Mucosa of descending colon (tissue), 3 donors: ENCODE data around the gene ZIK1. TPM values are rescaled to one million over a fixed set of nuclear protein-coding genes. Genes with fewer than 3 reads are reported as not detected.

ENCODE experiments used
- ATAC-seq: fragments of 200-7000 bp; cut with Tn5 transposase; one replicate; pipeline ENCODE4 v1.9.1; 2020; ENCODE audit warnings: mild to moderate bottlenecking, moderate library complexity
- DNase-seq, 3 donors: peaks; one replicate each; pipeline ENCODE4 v3.0.0-alpha.2; 2020
- H3K36me3 ChIP-seq: fragments of 200-600 bp; one replicate; pipeline ENCODE4 v1.8.0; 2021; ENCODE audit warnings: low read depth, mild to moderate bottlenecking
- H3K4me1 ChIP-seq: fragments of 200-600 bp; one replicate; pipeline ENCODE4 v1.8.0; 2021; ENCODE audit warnings: low read depth, mild to moderate bottlenecking
- H3K4me3 ChIP-seq: fragments of 200-600 bp; one replicate; pipeline ENCODE4 v1.8.0; 2021; ENCODE audit warnings: mild to moderate bottlenecking
- H3K9me3 ChIP-seq: fragments of 200-600 bp; one replicate; pipeline ENCODE4 v1.8.0; 2021; ENCODE audit warnings: mild to moderate bottlenecking
- CTCF ChIP-seq: fragments of 200-600 bp; IDR thresholded peaks from one replicate; pipeline ENCODE4 v1.8.0; 2022; ENCODE audit warnings: antibody characterized with exemption, mild to moderate bottlenecking
- intact Hi-C, 2 donors: fragments of 100-400 bp; cut with DNase I in 1 of 2; cut with micrococcal nuclease in 1 of 2; formaldehyde crosslinking; loops; one replicate each; pipeline versions ENCODE4 v1.11.0 to v1.11.1; 2022; cut with DNase I, micrococcal nuclease
- total RNA-seq, 3 donors: library from RNA; stranded (reverse); fragmentation: NEBNext Ultra II Directional in 2 of 3; extraction: Animal tissue kit (Norgen Biotek cat#: 25700) in 2 of 3; gene quantifications; one replicate each; pipeline versions ENCODE4 v1.2.1 to v1.2.4, GENCODE V29; 2021 to 2023
- donor health status: DM: no; HTN: no; CAD: no; lungs with moderate emphysema.
- donor health status: DM: no; HTN: no; CAD: no.
- donor health status: DM: no; HTN: yes; CAD: no.

ZIK1 gene
- total RNA-seq, 3 donors from 2014 or later, result 1.2 to 6.2 (median 1.3) TPM

- peaks cover 6% of the 10 kb centered on the region for H3K4me1 ChIP-seq
- H3K4me3 ChIP-seq, result no peak overlapping the region
- ATAC-seq (no peak), DNase-seq (no peak)
- intact Hi-C loops, result no loop called here
- H3K36me3 ChIP-seq, result no peaks in the 10 kb centered on the region
- no peak for TF ChIP-seq CTCF
- peaks cover 60% of the 10 kb centered on the region for H3K9me3 ChIP-seq
Measured at GRCh38 chr19:57611113-57611512, 27.2 kb downstream of the ZIK1 start.

GRCh38 chr19:57613941-57614743, 30.2 kb downstream of the ZIK1 start, which contains the start of gene ZNF134:
TSS of gene ZNF134 (plus strand) at chr19:57614242. CDS start at chr19:57619469, 5,227 bp downstream.
- intact Hi-C loops, result no loop called here
- peak within 1 kb of the TSS; percentile 95 for H3K4me3 ChIP-seq
- ATAC-seq (peak; percentile 100), DNase-seq (peak; percentile 93 to 97 (median 95))
- H3K4me1 ChIP-seq, result peaks cover 6% of the 10 kb centered on the region
- TF ChIP-seq CTCF, result no peak
- peaks cover 61% of the 10 kb centered on the region for H3K9me3 ChIP-seq
- H3K36me3 ChIP-seq, result peaks cover 6% of the 10 kb centered on the region

- intact Hi-C loops, result no loop called here
- Histone ChIP-seq H3K9me3 (peaks cover 64% of the 10 kb centered on the region), H3K4me3 (no peak overlapping the region), H3K36me3 (peaks cover 18% of the 10 kb centered on the region), H3K4me1 (peaks cover 6% of the 10 kb centered on the region)
- no peak for ATAC-seq
- DNase-seq, result no peak
- no peak for TF ChIP-seq CTCF
Measured at GRCh38 chr19:57615346-57615745, 31.4 kb downstream of the ZIK1 start.

GRCh38 chr19:57620673-57621348, 36.9 kb downstream of the ZIK1 start:
- intact Hi-C loops, result no loop called here
- no peak for TF ChIP-seq CTCF
- DNase-seq (no peak), ATAC-seq (no peak)
- no peaks in the 10 kb centered on the region for H3K4me1 ChIP-seq
- H3K36me3 ChIP-seq, result peaks cover 24% of the 10 kb centered on the region
- peaks cover 100% of the 10 kb centered on the region for H3K9me3 ChIP-seq
- no peak overlapping the region for H3K4me3 ChIP-seq

GRCh38 chr19:57623091-57623490, 39.1 kb downstream of the ZIK1 start:
- DNase-seq (no peak), ATAC-seq (no peak)
- intact Hi-C loops, result no loop called here
- no peak for TF ChIP-seq CTCF
- H3K36me3 ChIP-seq, result peaks cover 24% of the 10 kb centered on the region
- peaks cover 99% of the 10 kb centered on the region for H3K9me3 ChIP-seq
- H3K4me3 ChIP-seq, result no peak overlapping the region
- H3K4me1 ChIP-seq, result no peaks in the 10 kb centered on the region
